SJSA1 (cell line): Measurements from ENCODE around the gene MICOS13. TPM values are rescaled to one million over a fixed set of nuclear protein-coding genes. Genes with fewer than 3 reads are reported as not detected.
"Not testable (repeated sequence)": the region's sequence is repeated elsewhere in the genome, so short reads cannot be mapped to it uniquely, and the experiment has no call there.

Experiments used
- DNase-seq, 2 experiments: peaks; one replicate each; pipeline ENCODE4 v3.0.0-alpha.2; 2015 to 2020; ENCODE audit warnings: low spot score in 2 of 2, low read depth in 1 of 2
- H3K27ac ChIP-seq: fragments of 250-450 bp; sonication (Bioruptor Pico); 2 replicates; pipeline ENCODE4 v1.5.1; 2020; ENCODE audit warnings: mild to moderate bottlenecking, moderate library complexity
- H3K27me3 ChIP-seq: fragments of 250-450 bp; sonication (Bioruptor Pico); replicated peaks from 2 replicates; pipeline ENCODE4 v1.5.1; 2020; ENCODE audit warnings: mild to moderate bottlenecking, moderate library complexity
- H3K36me3 ChIP-seq: fragments of 250-450 bp; sonication (Bioruptor Pico); 2 replicates; pipeline ENCODE4 v1.5.1; 2020; ENCODE audit warnings: mild to moderate bottlenecking
- H3K4me1 ChIP-seq: fragments of 250-450 bp; sonication (Bioruptor Pico); replicated peaks from 2 replicates; pipeline ENCODE4 v1.6.1; 2021; ENCODE audit warnings: mild to moderate bottlenecking
- H3K4me3 ChIP-seq: fragments of 250-450 bp; sonication (Bioruptor Pico); 2 replicates; pipeline ENCODE4 v1.5.1; 2020; ENCODE audit warnings: mild to moderate bottlenecking
- H3K9me3 ChIP-seq: fragments of 250-450 bp; sonication (Bioruptor Pico); replicated peaks from 2 replicates; pipeline ENCODE4 v1.5.1; 2020; ENCODE audit warnings: mild to moderate bottlenecking
- total RNA-seq: library from RNA; depleted of rRNA; stranded (reverse); fragments of >200 nt; shearing (Covaris generic); gene quantifications from 2 replicates; pipeline ENCODE4 v1.2.3, GENCODE V29; 2014

MICOS13 gene
- total RNA-seq, 1 experiment from 2014 or later = 48.9 TPM

- no peak overlapping the region for H3K4me3 ChIP-seq
- peaks cover 93% of the 10 kb centered on the region for H3K36me3 ChIP-seq
- H3K27ac ChIP-seq = no peak overlapping the region
- no peak for DNase-seq
- H3K27me3 ChIP-seq = no peaks in the 10 kb centered on the region
- no peaks in the 10 kb centered on the region for H3K9me3 ChIP-seq
- peaks cover 13% of the 10 kb centered on the region for H3K4me1 ChIP-seq
Observed at GRCh38 chr19:5695649-5696195, 15.4 kb upstream of the MICOS13 start.

- H3K4me1 ChIP-seq = peaks cover 13% of the 10 kb centered on the region
- no peak for DNase-seq
- H3K9me3 ChIP-seq = no peaks in the 10 kb centered on the region
- no peak overlapping the region for H3K27ac ChIP-seq
- peaks cover 92% of the 10 kb centered on the region for H3K36me3 ChIP-seq
- H3K4me3 ChIP-seq = no peak overlapping the region
- no peaks in the 10 kb centered on the region for H3K27me3 ChIP-seq
Observed at GRCh38 chr19:5694956-5695648, 14.8 kb upstream of the MICOS13 start.

GRCh38 chr19:5694167-5694955 lies 14.0 kb upstream of the MICOS13 start:
- DNase-seq = no peak
- Histone ChIP-seq H3K4me1 (peaks cover 13% of the 10 kb centered on the region), H3K4me3 (no peak overlapping the region), H3K36me3 (peaks cover 85% of the 10 kb centered on the region), H3K27me3 (no peaks in the 10 kb centered on the region), H3K27ac (no peak overlapping the region), H3K9me3 (no peaks in the 10 kb centered on the region)

- Histone ChIP-seq H3K27me3 (no peaks in the 10 kb centered on the region), H3K27ac (no peak overlapping the region), H3K36me3 (peaks cover 76% of the 10 kb centered on the region), H3K9me3 (no peaks in the 10 kb centered on the region), H3K4me3 (no peak overlapping the region), H3K4me1 (peaks cover 13% of the 10 kb centered on the region)
- no peak for DNase-seq
Observed at GRCh38 chr19:5693195-5694166, 13.2 kb upstream of the MICOS13 start.

GRCh38 chr19:5692723-5693194 lies 12.4 kb upstream of the MICOS13 start:
- H3K36me3 ChIP-seq = peaks cover 71% of the 10 kb centered on the region
- peaks cover 13% of the 10 kb centered on the region for H3K4me1 ChIP-seq
- no peak for DNase-seq
- H3K27me3 ChIP-seq = no peaks in the 10 kb centered on the region
- H3K27ac ChIP-seq = no peak overlapping the region
- H3K9me3 ChIP-seq = 0 out of 2 replicates have a peak, but pooled peaks cover under 1% of the 10 kb centered on the region
- H3K4me3 ChIP-seq = no peak overlapping the region

- H3K27me3 ChIP-seq = no peaks in the 10 kb centered on the region
- peak in 1 of 2 experiments; percentile 45 for DNase-seq
- H3K4me1 ChIP-seq = peaks cover 17% of the 10 kb centered on the region
- H3K4me3 ChIP-seq = peak overlapping the region; percentile 82
- peaks cover 69% of the 10 kb centered on the region for H3K36me3 ChIP-seq
- H3K9me3 ChIP-seq = 0 out of 2 replicates have a peak, but pooled peaks cover 2% of the 10 kb centered on the region
- H3K27ac ChIP-seq = no peak overlapping the region
Observed at GRCh38 chr19:5691822-5692722, 11.8 kb upstream of the MICOS13 start.

GRCh38 chr19:5690955-5691821 lies 10.9 kb upstream of the MICOS13 start:
- H3K36me3 ChIP-seq = peaks cover 60% of the 10 kb centered on the region
- H3K4me1 ChIP-seq = peaks cover 25% of the 10 kb centered on the region
- no peaks in the 10 kb centered on the region for H3K27me3 ChIP-seq
- H3K27ac ChIP-seq = peak overlapping the region; percentile 79; the same call in 1 of the 2 replicates
- DNase-seq = peak; percentile 37 to 46
- H3K4me3 ChIP-seq = peak overlapping the region; percentile 82
- H3K9me3 ChIP-seq = 0 out of 2 replicates have a peak, but pooled peaks cover 2% of the 10 kb centered on the region

- peaks cover 52% of the 10 kb centered on the region for H3K36me3 ChIP-seq
- peak within 1 kb of the TSS; percentile 82 for H3K4me3 ChIP-seq
- peaks cover 25% of the 10 kb centered on the region for H3K4me1 ChIP-seq
- peak within 1 kb of the TSS; percentile 79 for H3K27ac ChIP-seq
- peak; percentile 97 for DNase-seq
- H3K9me3 ChIP-seq = 0 out of 2 replicates have a peak, but pooled peaks cover 2% of the 10 kb centered on the region
- no peaks in the 10 kb centered on the region for H3K27me3 ChIP-seq
Observed at GRCh38 chr19:5690125-5690954, 10.0 kb upstream of the MICOS13 start, which contains the start of gene RPL36. TSS of gene RPL36 (plus strand) at chr19:5690295. CDS start at chr19:5690508, 213 bp downstream.

GRCh38 chr19:5688262-5688881 lies 8.1 kb upstream of the MICOS13 start:
- peaks cover 25% of the 10 kb centered on the region for H3K4me1 ChIP-seq
- H3K27ac ChIP-seq, DNase-seq, H3K4me3 ChIP-seq, H3K9me3 ChIP-seq, H3K27me3 ChIP-seq: not testable (repeated sequence)
- peaks cover 32% of the 10 kb centered on the region for H3K36me3 ChIP-seq

GRCh38 chr19:5687360-5688198 lies 7.3 kb upstream of the MICOS13 start:
- peak overlapping the region; percentile 50 for H3K4me3 ChIP-seq
- H3K4me1 ChIP-seq = peaks cover 25% of the 10 kb centered on the region
- H3K27ac ChIP-seq = no peak overlapping the region
- peak in 1 of 2 experiments; percentile 42 for DNase-seq
- 0 out of 2 replicates have a peak, but pooled peaks cover 2% of the 10 kb centered on the region for H3K9me3 ChIP-seq
- peaks cover 24% of the 10 kb centered on the region for H3K36me3 ChIP-seq
- no peaks in the 10 kb centered on the region for H3K27me3 ChIP-seq
